ENCODE results near the gene GNG4.
"Not testable (repeated sequence)": the region's sequence is repeated elsewhere in the genome, so short reads cannot be mapped to it uniquely, and the experiment has no call there.

GNG4 gene

DNA sequence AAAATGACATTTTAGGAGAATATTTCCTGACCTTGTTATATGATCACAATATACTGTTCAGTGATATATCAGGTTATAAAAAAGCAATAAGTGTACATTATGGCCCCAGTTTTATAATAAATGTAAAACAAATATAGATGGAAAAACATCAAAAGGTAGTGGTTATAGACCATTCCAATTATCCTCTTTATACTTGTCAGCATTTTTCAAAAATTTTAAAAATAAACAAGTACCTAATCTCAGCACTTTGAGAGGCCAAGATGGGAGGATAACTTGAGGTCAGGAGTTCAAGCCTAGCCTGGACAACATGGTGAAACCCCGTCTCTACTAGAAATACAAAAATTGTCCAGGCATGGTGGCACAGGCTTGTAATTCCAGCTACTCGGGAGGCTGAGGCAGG is 75.7 kb downstream of the GNG4 start:
- H3K4me3 ChIP-seq (replicated peaks in 1 of 2; ENCODE audit: low read depth in 2 of 2, low read length in 2 of 2), result no peak overlapping the region
- TF ChIP-seq CTCF (IDR thresholded peaks at IDR 0.05; ENCODE audit: low read depth, low read length), result no peak
- DNase-seq (ENCODE audit: low read depth in 2 of 2), result no peak

GRCh38 chr1:235572971-235573370 is 76.6 kb downstream of the GNG4 start:
- DNase-seq (ENCODE audit: low read depth in 2 of 2); H3K4me3 ChIP-seq (replicated peaks in 1 of 2; ENCODE audit: low read depth in 2 of 2, low read length in 2 of 2): not testable (repeated sequence)

GRCh38 chr1:235571482-235571881 is 78.1 kb downstream of the GNG4 start:
- no peak overlapping the region for H3K4me3 ChIP-seq (replicated peaks in 1 of 2; ENCODE audit: low read depth in 2 of 2, low read length in 2 of 2)
- no peak for DNase-seq (ENCODE audit: low read depth in 2 of 2)
- no peak for TF ChIP-seq CTCF (IDR thresholded peaks at IDR 0.05; ENCODE audit: low read depth, low read length)

GRCh38 chr1:235567812-235568503 is 81.6 kb downstream of the GNG4 start:
- DNase-seq (ENCODE audit: low read depth in 2 of 2), result peak in 1 of 2 donors; percentile 13
- TF ChIP-seq CTCF (IDR thresholded peaks at IDR 0.05; ENCODE audit: low read depth, low read length), result no peak
- H3K4me3 ChIP-seq (replicated peaks in 1 of 2; ENCODE audit: low read depth in 2 of 2, low read length in 2 of 2), result no peak overlapping the region

DNA sequence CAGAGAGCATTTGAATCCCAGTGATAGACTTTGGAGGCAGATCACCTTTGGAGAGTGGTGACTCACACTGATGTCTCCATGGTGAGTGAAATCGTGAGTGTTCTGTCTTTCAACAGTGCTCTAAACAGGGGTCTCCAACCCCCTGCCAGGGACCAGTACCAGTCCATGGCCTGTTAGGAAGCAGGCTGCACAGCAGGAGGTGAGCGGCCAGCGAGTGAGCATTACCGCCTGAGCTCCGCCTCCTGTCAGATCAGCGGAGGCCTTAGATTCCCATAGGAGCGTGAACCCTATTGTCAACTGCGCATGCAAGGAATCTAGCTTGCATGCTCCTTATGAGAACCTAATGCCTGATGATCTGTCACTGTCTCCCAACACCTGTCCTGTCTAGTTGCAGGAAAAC is 83.5 kb downstream of the GNG4 start:
- no peak for DNase-seq (ENCODE audit: low read depth in 2 of 2)
- no peak overlapping the region for H3K4me3 ChIP-seq (replicated peaks in 1 of 2; ENCODE audit: low read depth in 2 of 2, low read length in 2 of 2)
- TF ChIP-seq CTCF (IDR thresholded peaks at IDR 0.05; ENCODE audit: low read depth, low read length), result no peak

DNA sequence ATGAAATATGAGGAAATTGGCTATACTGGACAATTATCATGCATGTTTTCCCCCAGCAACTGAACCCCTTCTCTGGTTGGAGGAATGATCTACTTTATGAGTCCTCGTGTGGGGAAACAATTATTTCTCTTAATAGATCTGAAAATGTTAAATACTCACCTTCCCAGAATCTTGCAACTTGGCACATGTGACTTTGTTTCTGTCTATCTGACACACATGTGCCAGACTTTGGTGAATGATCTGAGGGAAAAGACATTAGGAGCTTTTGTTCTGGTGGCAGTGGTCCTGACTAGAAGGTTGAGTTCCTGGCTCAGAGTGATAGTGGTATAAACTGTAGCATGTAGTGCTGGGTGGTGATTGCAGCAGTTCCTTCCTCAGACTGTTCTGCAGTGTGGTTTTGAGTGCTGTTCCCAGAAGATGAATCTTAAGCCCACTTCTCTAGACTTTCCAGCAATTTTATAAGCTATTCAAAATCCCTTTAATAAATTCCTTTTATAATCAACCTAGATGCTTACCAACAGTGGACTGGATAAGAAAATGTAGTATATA is 86.0 kb downstream of the GNG4 start:
- no peak for DNase-seq (ENCODE audit: low read depth in 2 of 2)
- no peak overlapping the region for H3K4me3 ChIP-seq (replicated peaks in 1 of 2; ENCODE audit: low read depth in 2 of 2, low read length in 2 of 2)
- no peak for TF ChIP-seq CTCF (IDR thresholded peaks at IDR 0.05; ENCODE audit: low read depth, low read length)

DNA sequence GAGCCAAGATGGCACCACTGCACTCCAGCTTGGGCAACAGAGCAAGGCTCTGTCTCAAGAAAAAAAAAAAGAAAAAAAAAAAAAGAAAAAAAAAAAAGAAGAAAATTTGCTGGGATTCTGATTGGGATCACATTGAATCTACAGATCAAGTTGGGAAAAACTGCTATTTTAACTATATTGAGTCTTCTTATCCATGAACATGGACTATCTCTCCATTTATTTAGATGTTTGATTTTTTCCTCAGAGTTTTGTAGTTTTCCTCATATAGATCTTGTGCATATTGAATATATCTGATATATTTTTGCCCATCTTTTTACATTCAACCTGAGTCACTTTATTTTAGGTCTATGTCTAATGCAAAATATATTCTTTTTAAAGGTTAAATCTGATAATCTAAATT is 87.0 kb downstream of the GNG4 start:
- no peak overlapping the region for H3K4me3 ChIP-seq (replicated peaks in 1 of 2; ENCODE audit: low read depth in 2 of 2, low read length in 2 of 2)
- no peak for DNase-seq (ENCODE audit: low read depth in 2 of 2)
- no peak for TF ChIP-seq CTCF (IDR thresholded peaks at IDR 0.05; ENCODE audit: low read depth, low read length)
